Measurements from ENCODE around the gene COPE. TPM values are rescaled to one million over a fixed set of nuclear protein-coding genes. Genes with fewer than 3 reads are reported as not detected.

Gene COPE
- total and polyA plus RNA-seq, 10 donors, result 135 to 261 (median 180) TPM

GRCh38 chr19:18883526-18884304, 35.5 kb downstream of the COPE start:
- no peak for TF ChIP-seq CTCF (IDR thresholded peaks at IDR 0.05 in 8 of 11, conservative IDR thresholded peaks at IDR 0.05 in 3 of 11)
- no peak for TF ChIP-seq POLR2A (IDR thresholded peaks at IDR 0.05)
- TF ChIP-seq POLR2AphosphoS5 (IDR thresholded peaks at IDR 0.05), result no peak
- no peak overlapping the region for H3K27ac ChIP-seq
- WGBS, 5 donors, result 81 to 89% (median 84%) methylated on average over 29 to 30 of the region's 30 CpGs
- H3K4me3 ChIP-seq, result no peak overlapping the region
- no peaks in the 10 kb centered on the region for H3K9me3 ChIP-seq
- intact Hi-C loops (cut with DNase I; ENCODE audit: low total_unique reads), result no loop called here
- no peaks in the 10 kb centered on the region for H3K36me3 ChIP-seq
- H3K27me3 ChIP-seq (replicated peaks in 1 of 7), result peaks cover 0 to 6% (median 0%) of the 10 kb centered on the region in 7 donors
- no peaks in the 10 kb centered on the region for H3K4me1 ChIP-seq
- no peak for DNase-seq

GRCh38 chr19:18881491-18881890, 37.7 kb downstream of the COPE start:
- TF ChIP-seq CTCF (IDR thresholded peaks at IDR 0.05 in 8 of 11, conservative IDR thresholded peaks at IDR 0.05 in 3 of 11), result no peak
- TF ChIP-seq POLR2AphosphoS5 (IDR thresholded peaks at IDR 0.05), result no peak
- no peak for TF ChIP-seq POLR2A (IDR thresholded peaks at IDR 0.05)
- H3K4me3 ChIP-seq, result no peak overlapping the region

GRCh38 chr19:18879579-18880373, 39.4 kb downstream of the COPE start:
- intact Hi-C loops (cut with DNase I; ENCODE audit: low total_unique reads), result no loop called here
- no peaks in the 10 kb centered on the region for H3K4me1 ChIP-seq
- DNase-seq, result peak; percentile 69
- no peak overlapping the region for H3K4me3 ChIP-seq
- no peaks in the 10 kb centered on the region for H3K27me3 ChIP-seq (replicated peaks in 1 of 7)
- 67 to 77% (median 71%) methylated on average over 13 of the region's 13 CpGs for WGBS, 5 donors
- H3K36me3 ChIP-seq, result no peaks in the 10 kb centered on the region
- TF ChIP-seq POLR2AphosphoS5 (IDR thresholded peaks at IDR 0.05) (no peak), CTCF (IDR thresholded peaks at IDR 0.05 in 8 of 11, conservative IDR thresholded peaks at IDR 0.05 in 3 of 11) (no peak), POLR2A (IDR thresholded peaks at IDR 0.05) (no peak)
- H3K27ac ChIP-seq, result no peak overlapping the region
- H3K9me3 ChIP-seq, result peaks cover 0 to 6% (median 0%) of the 10 kb centered on the region in 8 donors

More at GRCh38 chr19:18881491-18881890, 37.7 kb downstream of the COPE start:
- no peak for DNase-seq
- Histone ChIP-seq H3K36me3 (no peaks in the 10 kb centered on the region), H3K27ac (no peak overlapping the region), H3K27me3 (replicated peaks in 1 of 7) (peaks cover 0 to 2% (median 0%) of the 10 kb centered on the region in 7 donors), H3K4me1 (no peaks in the 10 kb centered on the region), H3K9me3 (peaks cover 0 to 6% (median 0%) of the 10 kb centered on the region in 8 donors)
- intact Hi-C loops (cut with DNase I; ENCODE audit: low total_unique reads), result no loop called here
- WGBS, 5 donors, result 85 to 93% (median 89%) methylated on average over 7 of the region's 7 CpGs

Measured in spleen (tissue), 11 donors.